Measurements from ENCODE around the gene CLCN5.

Gene CLCN5

GRCh38 chrX:49960061-49960460, 37.7 kb downstream of the CLCN5 start:
- Mint-ChIP-seq H3K4me1 (ENCODE audit: low read depth) (no peaks in the 10 kb centered on the region), H3K27ac (no peak overlapping the region), H3K9me3 (no peaks in the 10 kb centered on the region), H3K27me3 (ENCODE audit: low read depth) (no peaks in the 10 kb centered on the region), H3K4me3 (no peak overlapping the region), H3K36me3 (ENCODE audit: low read depth) (no peaks in the 10 kb centered on the region)

GRCh38 chrX:49970674-49971073, 48.3 kb downstream of the CLCN5 start:
- Mint-ChIP-seq H3K27ac (no peak overlapping the region), H3K27me3 (ENCODE audit: low read depth) (no peaks in the 10 kb centered on the region), H3K36me3 (ENCODE audit: low read depth) (peaks cover 2% of the 10 kb centered on the region), H3K4me1 (ENCODE audit: low read depth) (no peaks in the 10 kb centered on the region), H3K4me3 (no peak overlapping the region), H3K9me3 (no peaks in the 10 kb centered on the region)

- H3K36me3 Mint-ChIP-seq (ENCODE audit: low read depth): peaks cover 2% of the 10 kb centered on the region
- no peaks in the 10 kb centered on the region for H3K27me3 Mint-ChIP-seq (ENCODE audit: low read depth)
- no peak overlapping the region for H3K27ac Mint-ChIP-seq
- H3K9me3 Mint-ChIP-seq: no peaks in the 10 kb centered on the region
- no peak overlapping the region for H3K4me3 Mint-ChIP-seq
- H3K4me1 Mint-ChIP-seq (ENCODE audit: low read depth): no peaks in the 10 kb centered on the region
Observed at GRCh38 chrX:49972328-49972860, 50.0 kb downstream of the CLCN5 start.

- Mint-ChIP-seq H3K4me3 (no peak overlapping the region), H3K36me3 (ENCODE audit: low read depth) (peaks cover 2% of the 10 kb centered on the region), H3K27ac (no peak overlapping the region), H3K4me1 (ENCODE audit: low read depth) (no peaks in the 10 kb centered on the region), H3K9me3 (no peaks in the 10 kb centered on the region), H3K27me3 (ENCODE audit: low read depth) (no peaks in the 10 kb centered on the region)
Observed at GRCh38 chrX:49976682-49977197, 54.3 kb downstream of the CLCN5 start.

- Mint-ChIP-seq H3K36me3 (ENCODE audit: low read depth) (peaks cover 2% of the 10 kb centered on the region), H3K9me3 (no peaks in the 10 kb centered on the region), H3K27ac (no peak overlapping the region), H3K4me3 (no peak overlapping the region), H3K4me1 (ENCODE audit: low read depth) (no peaks in the 10 kb centered on the region), H3K27me3 (ENCODE audit: low read depth) (no peaks in the 10 kb centered on the region)
Observed at GRCh38 chrX:49977319-49978090, 55.1 kb downstream of the CLCN5 start.

GRCh38 chrX:49978176-49978575, 55.8 kb downstream of the CLCN5 start:
- Mint-ChIP-seq H3K4me1 (ENCODE audit: low read depth) (no peaks in the 10 kb centered on the region), H3K27me3 (ENCODE audit: low read depth) (no peaks in the 10 kb centered on the region), H3K4me3 (no peak overlapping the region), H3K27ac (no peak overlapping the region), H3K36me3 (ENCODE audit: low read depth) (peaks cover 2% of the 10 kb centered on the region), H3K9me3 (no peaks in the 10 kb centered on the region)

- Mint-ChIP-seq H3K27ac (no peak overlapping the region), H3K36me3 (ENCODE audit: low read depth) (no peaks in the 10 kb centered on the region), H3K4me1 (ENCODE audit: low read depth) (no peaks in the 10 kb centered on the region), H3K4me3 (no peak overlapping the region), H3K9me3 (no peaks in the 10 kb centered on the region), H3K27me3 (ENCODE audit: low read depth) (no peaks in the 10 kb centered on the region)
Observed at GRCh38 chrX:49986058-49986457, 63.7 kb downstream of the CLCN5 start.

- no peaks in the 10 kb centered on the region for H3K27me3 Mint-ChIP-seq (ENCODE audit: low read depth)
- no peak overlapping the region for H3K4me3 Mint-ChIP-seq
- H3K9me3 Mint-ChIP-seq: no peaks in the 10 kb centered on the region
- H3K36me3 Mint-ChIP-seq (ENCODE audit: low read depth): no peaks in the 10 kb centered on the region
- H3K4me1 Mint-ChIP-seq (ENCODE audit: low read depth): no peaks in the 10 kb centered on the region
- no peak overlapping the region for H3K27ac Mint-ChIP-seq
Observed at GRCh38 chrX:49987651-49988050, 65.3 kb downstream of the CLCN5 start.

GRCh38 chrX:49988143-49988542, 65.7 kb downstream of the CLCN5 start:
- no peaks in the 10 kb centered on the region for H3K36me3 Mint-ChIP-seq (ENCODE audit: low read depth)
- no peak overlapping the region for H3K4me3 Mint-ChIP-seq
- H3K27ac Mint-ChIP-seq: no peak overlapping the region
- no peaks in the 10 kb centered on the region for H3K27me3 Mint-ChIP-seq (ENCODE audit: low read depth)
- no peaks in the 10 kb centered on the region for H3K4me1 Mint-ChIP-seq (ENCODE audit: low read depth)
- H3K9me3 Mint-ChIP-seq: no peaks in the 10 kb centered on the region

- no peak overlapping the region for H3K4me3 Mint-ChIP-seq
Observed at GRCh38 chrX:49991758-49992157, 69.4 kb downstream of the CLCN5 start.

GRCh38 chrX:49992853-49993252, 70.5 kb downstream of the CLCN5 start:
- no peak overlapping the region for H3K4me3 Mint-ChIP-seq
- no peaks in the 10 kb centered on the region for H3K9me3 Mint-ChIP-seq
- H3K4me1 Mint-ChIP-seq (ENCODE audit: low read depth): no peaks in the 10 kb centered on the region
- no peaks in the 10 kb centered on the region for H3K27me3 Mint-ChIP-seq (ENCODE audit: low read depth)
- H3K36me3 Mint-ChIP-seq (ENCODE audit: low read depth): no peaks in the 10 kb centered on the region
- no peak overlapping the region for H3K27ac Mint-ChIP-seq

More at GRCh38 chrX:49991758-49992157, 69.4 kb downstream of the CLCN5 start:
- H3K4me1 Mint-ChIP-seq (ENCODE audit: low read depth): no peaks in the 10 kb centered on the region
- H3K36me3 Mint-ChIP-seq (ENCODE audit: low read depth): no peaks in the 10 kb centered on the region
- no peak overlapping the region for H3K27ac Mint-ChIP-seq
- no peaks in the 10 kb centered on the region for H3K9me3 Mint-ChIP-seq
- H3K27me3 Mint-ChIP-seq (ENCODE audit: low read depth): no peaks in the 10 kb centered on the region

GRCh38 chrX:49993661-49994060, 71.3 kb downstream of the CLCN5 start:
- no peaks in the 10 kb centered on the region for H3K27me3 Mint-ChIP-seq (ENCODE audit: low read depth)
- H3K4me3 Mint-ChIP-seq: no peak overlapping the region
- no peaks in the 10 kb centered on the region for H3K36me3 Mint-ChIP-seq (ENCODE audit: low read depth)
- H3K27ac Mint-ChIP-seq: no peak overlapping the region
- H3K4me1 Mint-ChIP-seq (ENCODE audit: low read depth): no peaks in the 10 kb centered on the region
- H3K9me3 Mint-ChIP-seq: no peaks in the 10 kb centered on the region

- H3K27ac Mint-ChIP-seq: no peak overlapping the region
- no peaks in the 10 kb centered on the region for H3K9me3 Mint-ChIP-seq
- H3K4me1 Mint-ChIP-seq (ENCODE audit: low read depth): no peaks in the 10 kb centered on the region
- H3K4me3 Mint-ChIP-seq: no peak overlapping the region
- H3K36me3 Mint-ChIP-seq (ENCODE audit: low read depth): no peaks in the 10 kb centered on the region
- no peaks in the 10 kb centered on the region for H3K27me3 Mint-ChIP-seq (ENCODE audit: low read depth)
Observed at GRCh38 chrX:49995107-49995731, 72.8 kb downstream of the CLCN5 start.

- Mint-ChIP-seq H3K4me3 (no peak overlapping the region), H3K9me3 (no peaks in the 10 kb centered on the region), H3K27ac (no peak overlapping the region), H3K36me3 (ENCODE audit: low read depth) (no peaks in the 10 kb centered on the region), H3K4me1 (ENCODE audit: low read depth) (no peaks in the 10 kb centered on the region), H3K27me3 (ENCODE audit: low read depth) (no peaks in the 10 kb centered on the region)
Observed at GRCh38 chrX:49995795-49996455, 73.5 kb downstream of the CLCN5 start.

- Mint-ChIP-seq H3K9me3 (no peaks in the 10 kb centered on the region), H3K4me3 (no peak overlapping the region), H3K27ac (no peak overlapping the region), H3K36me3 (ENCODE audit: low read depth) (no peaks in the 10 kb centered on the region), H3K4me1 (ENCODE audit: low read depth) (no peaks in the 10 kb centered on the region), H3K27me3 (ENCODE audit: low read depth) (no peaks in the 10 kb centered on the region)
Observed at GRCh38 chrX:49996474-49996873, 74.1 kb downstream of the CLCN5 start.
